ENCODE measurements around the gene SOCS3.

GRCh38 chr17:78368348-78368747, 8.5 kb upstream of the SOCS3 start:
- TF ChIP-seq BHLHE40 (IDR thresholded peaks at IDR 0.05; ENCODE audit: borderline replicate concordance) (no peak), FOXM1 (IDR thresholded peaks at IDR 0.05; ENCODE audit: borderline replicate concordance) (no peak), CTBP1 (IDR thresholded peaks at IDR 0.05; ENCODE audit: borderline replicate concordance) (no peak), ARNT (IDR thresholded peaks at IDR 0.05) (no peak), SUZ12 (IDR thresholded peaks at IDR 0.05) (no peak), NFRKB (IDR thresholded peaks at IDR 0.05) (no peak), FOXK2 (IDR thresholded peaks at IDR 0.05) (no peak), FOXA1 (IDR thresholded peaks at IDR 0.05) (no peak), PKNOX1 (IDR thresholded peaks at IDR 0.05) (no peak), TARDBP (IDR thresholded peaks at IDR 0.05) (no peak), SP1 (IDR thresholded peaks at IDR 0.05) (no peak), HDGF (IDR thresholded peaks at IDR 0.05; ENCODE audit: borderline replicate concordance) (no peak), L3MBTL2 (conservative IDR thresholded peaks at IDR 0.05) (no peak), ELF4 (IDR thresholded peaks at IDR 0.05) (no peak)
